Activated naive CD4-positive, alpha-beta T cell treated with anti-CD3 and anti-CD28 coated beads, Interleukin-2, amount 50 U/mL, for 24 hours (primary cell): ENCODE measurements around the gene UEVLD.

Experiments used
- H3K27ac Mint-ChIP-seq: one replicate; pipeline ENCODE4 v1.8.0; 2021; ENCODE audit warnings: mild to moderate bottlenecking, mixed read lengths
- H3K27me3 Mint-ChIP-seq: one replicate; pipeline ENCODE4 v1.8.0; 2021; ENCODE audit warnings: mixed read lengths
- H3K36me3 Mint-ChIP-seq: one replicate; pipeline ENCODE4 v1.8.0; 2021; ENCODE audit warnings: mixed read lengths
- H3K4me1 Mint-ChIP-seq: one replicate; pipeline ENCODE4 v1.8.0; 2021; ENCODE audit warnings: mixed read lengths
- H3K4me3 Mint-ChIP-seq: one replicate; pipeline ENCODE4 v1.8.0; 2021; ENCODE audit warnings: mild to moderate bottlenecking, mixed read lengths
- H3K9me3 Mint-ChIP-seq: one replicate; pipeline ENCODE4 v1.8.0; 2021; ENCODE audit warnings: mixed read lengths

UEVLD gene

DNA sequence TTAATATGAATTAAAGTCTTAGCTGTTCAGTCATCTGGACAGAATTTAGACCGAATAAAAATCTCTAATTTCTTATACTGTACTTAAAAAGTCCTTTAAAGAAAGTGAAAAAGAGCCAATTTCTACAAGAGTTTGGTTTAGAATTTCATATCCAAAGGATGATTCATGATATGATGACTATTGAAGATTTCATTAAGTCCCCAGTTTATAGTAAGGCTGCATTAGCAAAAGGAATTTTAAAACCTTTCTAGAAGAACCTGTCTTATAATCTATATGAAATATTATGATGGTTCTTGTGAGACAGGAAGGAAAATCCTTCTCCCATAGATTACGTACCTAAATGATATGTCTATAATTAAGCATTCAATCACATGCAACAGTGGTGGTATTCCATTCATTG, 96.6 kb downstream of the UEVLD start:
- no peak overlapping the region for H3K27ac Mint-ChIP-seq
- H3K9me3 Mint-ChIP-seq = no peaks in the 10 kb centered on the region
- no peaks in the 10 kb centered on the region for H3K27me3 Mint-ChIP-seq
- peaks cover 14% of the 10 kb centered on the region for H3K4me1 Mint-ChIP-seq
- no peak overlapping the region for H3K4me3 Mint-ChIP-seq
- peaks cover 24% of the 10 kb centered on the region for H3K36me3 Mint-ChIP-seq

DNA sequence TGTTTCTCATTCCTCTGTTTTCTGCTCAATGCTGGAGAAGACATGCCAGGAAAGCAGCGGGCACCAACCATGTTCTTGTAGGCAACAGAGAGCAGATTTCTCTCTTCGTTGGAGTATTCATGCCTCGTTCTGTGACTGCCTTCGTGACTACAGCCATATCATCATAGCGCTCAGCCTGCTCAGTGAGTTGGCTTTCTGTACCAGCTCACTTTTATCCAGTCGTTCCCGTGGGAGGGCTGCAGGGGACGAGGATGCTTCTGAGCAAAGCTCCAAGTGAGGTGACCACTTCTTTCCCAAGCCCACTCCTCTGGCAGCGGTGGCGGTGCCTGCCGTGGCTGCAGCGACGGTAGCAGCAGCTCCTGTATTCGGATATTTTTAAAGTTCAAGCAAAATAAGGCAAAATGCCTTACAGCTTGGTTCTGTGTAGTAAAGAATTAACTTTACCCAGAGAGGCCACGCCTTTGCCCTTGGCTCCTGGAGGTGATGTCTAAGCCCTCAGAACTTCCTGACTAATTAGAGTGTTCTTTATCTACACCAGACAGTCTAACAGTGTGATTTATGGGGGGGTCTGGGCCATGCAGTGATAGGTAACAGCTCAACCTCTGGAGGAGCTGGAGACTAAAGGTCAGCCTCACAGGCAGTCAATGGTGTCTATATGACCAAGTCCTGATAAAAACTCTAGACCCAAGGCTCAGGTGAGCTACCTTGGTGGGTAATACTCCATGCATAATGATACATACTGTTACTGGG, 97.6 kb downstream of the UEVLD start:
- no peaks in the 10 kb centered on the region for H3K27me3 Mint-ChIP-seq
- H3K4me1 Mint-ChIP-seq = peaks cover 14% of the 10 kb centered on the region
- H3K4me3 Mint-ChIP-seq = no peak overlapping the region
- no peaks in the 10 kb centered on the region for H3K9me3 Mint-ChIP-seq
- H3K36me3 Mint-ChIP-seq = peaks cover 23% of the 10 kb centered on the region
- H3K27ac Mint-ChIP-seq = no peak overlapping the region

GRCh38 chr11:18490319-18490718, 98.2 kb downstream of the UEVLD start:
- peaks cover 10% of the 10 kb centered on the region for H3K4me1 Mint-ChIP-seq
- H3K27me3 Mint-ChIP-seq = no peaks in the 10 kb centered on the region
- H3K27ac Mint-ChIP-seq = peak overlapping the region; percentile 3
- H3K4me3 Mint-ChIP-seq = no peak overlapping the region
- peaks cover 24% of the 10 kb centered on the region for H3K36me3 Mint-ChIP-seq
- no peaks in the 10 kb centered on the region for H3K9me3 Mint-ChIP-seq

GRCh38 chr11:18485913-18486528, 102.5 kb downstream of the UEVLD start:
- H3K36me3 Mint-ChIP-seq = peaks cover 44% of the 10 kb centered on the region
- H3K27me3 Mint-ChIP-seq = no peaks in the 10 kb centered on the region
- no peaks in the 10 kb centered on the region for H3K4me1 Mint-ChIP-seq
- no peak overlapping the region for H3K27ac Mint-ChIP-seq
- H3K9me3 Mint-ChIP-seq = no peaks in the 10 kb centered on the region
- no peak overlapping the region for H3K4me3 Mint-ChIP-seq
